Measurements from ENCODE around the gene LBHD2.
"Not testable (repeated sequence)": the region's sequence is repeated elsewhere in the genome, so short reads cannot be mapped to it uniquely, and the experiment has no call there.

The LBHD2 gene

DNA sequence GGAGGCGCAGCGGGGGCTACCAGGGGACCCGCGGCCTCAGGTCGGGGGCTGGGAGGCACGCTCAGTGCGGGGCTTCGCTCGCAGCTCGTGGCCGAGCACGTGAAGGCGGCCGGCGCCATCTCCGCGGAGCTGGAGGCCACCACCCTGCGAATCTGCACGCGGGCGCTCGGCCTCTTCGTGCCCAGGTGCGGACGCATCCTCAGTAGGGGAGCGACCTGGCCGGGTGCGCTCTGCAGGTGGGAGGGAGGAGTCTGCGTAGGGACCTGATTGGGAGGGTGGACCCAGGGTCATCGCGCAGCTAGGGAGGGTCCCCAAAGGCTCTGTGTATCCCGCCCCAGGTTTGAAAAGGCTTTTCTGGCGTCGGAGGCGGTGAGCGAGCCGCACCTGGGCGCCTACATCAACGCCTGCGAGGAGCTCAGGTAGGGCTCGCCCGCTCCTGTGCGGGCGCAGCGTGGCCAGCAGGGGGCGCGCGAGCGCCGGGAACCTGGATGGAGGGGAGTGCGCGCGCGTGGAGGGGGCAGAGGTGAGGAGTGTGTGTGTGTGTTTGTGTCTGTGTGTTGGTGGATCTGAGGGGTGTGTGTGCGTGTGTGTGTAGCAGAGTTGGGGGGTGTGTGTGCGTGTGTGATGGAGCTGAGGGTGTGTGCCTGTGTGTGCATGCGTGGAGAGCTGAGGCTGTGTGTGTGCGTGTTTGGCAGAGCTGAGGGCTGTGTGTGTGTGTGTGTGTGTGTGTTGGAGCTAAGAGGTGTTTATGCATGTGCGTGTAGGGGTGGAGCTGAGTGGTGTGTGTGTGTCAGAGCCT is 20.8 kb downstream of the LBHD2 start:
- peak; percentile 83 for DNase-seq

- no peak for DNase-seq
Measured at GRCh38 chr14:103105580-103106150, 21.7 kb downstream of the LBHD2 start.

DNA sequence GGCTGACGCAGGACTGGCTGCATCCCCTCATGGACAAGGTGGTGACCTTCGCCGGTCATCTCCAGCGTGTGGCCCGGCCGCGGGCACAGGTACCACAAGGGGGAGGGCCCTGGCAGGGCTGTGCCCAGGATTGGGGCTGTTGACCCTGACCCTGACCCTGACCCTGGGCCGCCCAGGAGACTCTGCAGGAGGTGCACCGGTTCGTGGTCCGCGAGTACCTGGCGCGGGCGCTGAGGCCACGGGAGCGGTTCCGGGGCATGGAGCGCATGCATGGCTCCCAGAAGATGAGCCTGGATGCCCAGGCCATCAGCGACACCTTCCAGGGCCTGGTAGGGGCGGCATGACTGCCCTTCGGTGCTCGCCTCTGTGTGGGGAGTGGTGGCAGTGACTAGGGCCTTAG is 23.4 kb downstream of the LBHD2 start:
- no peak for DNase-seq

DNA sequence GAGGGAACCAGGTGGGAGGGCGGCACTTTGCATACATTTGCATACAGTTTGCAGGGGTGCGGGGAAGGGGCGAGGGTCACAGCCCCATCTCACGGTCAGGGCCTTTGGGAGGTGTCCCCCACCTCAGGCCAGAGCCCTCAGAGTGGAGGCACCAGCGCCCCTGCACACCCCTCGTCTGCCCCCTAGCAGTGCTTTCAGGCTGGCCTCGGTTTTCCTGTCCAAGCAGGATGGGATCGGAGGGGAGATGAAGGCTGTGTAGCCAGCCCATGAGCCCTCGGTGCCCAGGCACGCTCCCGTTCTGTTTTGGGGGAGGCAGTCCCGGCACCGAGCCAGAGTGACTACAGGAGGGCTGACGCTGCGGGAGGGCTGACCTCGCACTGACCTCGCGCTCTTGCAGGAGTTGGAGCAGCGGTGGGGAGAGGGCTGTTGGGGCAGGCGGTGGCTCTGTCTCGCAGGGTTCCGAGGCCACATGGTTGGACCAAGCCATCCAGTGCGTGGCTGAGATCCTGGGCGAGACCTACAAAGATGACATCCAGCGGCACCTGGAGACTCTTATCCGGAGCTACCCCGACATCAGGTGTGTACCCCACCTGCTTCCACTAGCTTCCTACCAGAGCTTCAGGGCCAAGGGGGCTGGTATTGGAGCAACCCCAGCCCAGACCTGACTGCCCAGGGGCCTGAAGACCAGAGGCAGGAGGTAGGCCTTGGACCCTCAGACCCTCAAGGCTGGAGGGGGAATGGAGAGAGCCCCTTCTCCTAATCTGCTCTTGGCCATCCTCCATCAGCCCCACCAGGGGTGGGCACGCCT is 24.1 kb downstream of the LBHD2 start:
- DNase-seq: peak; percentile 42

DNA sequence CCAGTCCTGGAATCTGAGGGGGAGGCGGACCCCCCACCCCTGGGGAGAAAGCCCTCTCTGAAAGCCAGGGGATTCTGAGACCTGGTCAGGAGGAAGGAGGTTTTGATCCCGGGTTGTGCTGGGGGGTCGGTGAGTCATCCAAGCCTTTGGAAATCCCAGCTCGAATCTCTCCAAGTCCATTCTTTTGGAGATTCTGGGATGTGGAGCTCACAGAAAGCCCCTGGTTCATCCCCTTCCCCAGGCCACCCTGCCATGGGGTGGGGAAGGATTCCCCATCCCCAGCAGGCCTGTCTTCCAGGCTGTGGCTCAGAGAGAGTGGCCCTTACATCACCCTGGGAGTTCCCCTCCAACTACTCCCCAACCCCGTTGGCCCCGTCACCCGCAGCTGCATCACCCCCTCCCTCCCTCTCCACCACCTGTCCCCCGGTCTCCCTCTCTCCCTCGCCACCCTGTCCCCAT is 24.8 kb downstream of the LBHD2 start:
- no peak for DNase-seq

DNA sequence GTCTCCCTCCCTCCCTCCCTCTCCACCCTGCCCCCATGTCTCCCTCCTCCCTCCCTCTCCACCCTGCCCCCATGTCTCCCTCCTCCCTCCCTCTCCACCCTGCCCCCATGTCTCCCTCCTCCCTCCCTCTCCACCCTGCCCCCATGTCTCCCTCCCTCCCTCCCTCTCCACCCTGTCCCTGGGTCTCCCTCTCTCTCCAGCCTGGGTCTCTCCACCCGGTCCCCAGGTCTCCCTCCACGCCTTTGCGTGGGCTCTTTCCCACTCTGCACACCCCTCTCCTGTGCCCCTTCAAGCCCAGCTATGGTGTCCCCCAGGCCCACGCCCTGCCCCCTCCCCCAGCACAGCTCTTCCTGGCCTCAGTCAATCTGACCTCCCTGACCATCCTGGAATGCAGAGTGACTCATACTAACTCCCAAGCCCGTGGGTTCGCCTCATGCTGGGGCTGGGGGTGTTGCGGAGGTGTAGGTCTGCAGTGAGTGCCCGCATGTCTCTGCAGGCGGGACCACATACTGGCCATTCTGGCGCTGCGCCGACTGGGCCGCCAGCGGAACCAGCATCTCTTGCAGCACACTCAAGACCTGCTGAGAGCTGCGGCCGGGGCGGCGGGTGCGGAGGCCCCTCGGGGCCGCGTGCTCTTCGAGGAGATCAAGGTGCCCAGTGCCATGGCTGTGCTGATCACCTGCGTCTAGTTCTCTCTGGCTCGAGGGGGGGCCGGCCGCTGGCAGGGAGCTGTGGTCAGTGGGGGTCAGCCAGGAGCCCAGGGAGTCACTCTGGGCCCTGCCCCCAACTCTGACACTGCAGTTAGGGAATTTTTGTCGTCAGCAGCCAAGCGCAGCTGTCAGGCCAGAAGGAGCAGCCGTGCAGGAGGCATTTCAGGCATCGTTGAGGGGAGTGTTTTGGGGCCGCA is 25.8 kb downstream of the LBHD2 start:
- DNase-seq: peak; percentile 76

- no peak for DNase-seq
Measured at GRCh38 chr14:103110681-103111231, 26.7 kb downstream of the LBHD2 start.

- no peak for DNase-seq
Measured at GRCh38 chr14:103111232-103111868, 27.3 kb downstream of the LBHD2 start.

- no peak for DNase-seq
Measured at GRCh38 chr14:103112400-103113243, 28.6 kb downstream of the LBHD2 start.

DNA sequence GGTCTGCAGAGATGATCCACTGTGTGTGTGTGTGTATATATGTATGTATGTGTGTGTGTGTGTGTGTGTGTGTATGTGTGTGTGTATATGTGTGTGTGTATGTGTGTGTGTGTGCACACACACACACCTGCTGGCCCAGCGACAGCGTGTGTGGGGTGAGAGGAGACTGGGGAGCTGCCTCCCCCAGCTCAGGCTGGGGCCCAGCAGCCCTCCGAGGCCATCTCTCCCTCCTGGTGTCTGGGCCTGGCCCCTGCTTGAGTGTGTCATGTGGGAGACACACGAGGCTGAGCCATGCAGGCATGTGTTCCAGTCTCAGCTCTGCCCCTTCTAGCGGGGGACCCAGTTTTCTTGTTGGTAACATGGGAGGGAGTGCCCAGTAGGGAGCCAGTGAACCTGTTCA is 29.3 kb downstream of the LBHD2 start:
- DNase-seq: no peak

DNA sequence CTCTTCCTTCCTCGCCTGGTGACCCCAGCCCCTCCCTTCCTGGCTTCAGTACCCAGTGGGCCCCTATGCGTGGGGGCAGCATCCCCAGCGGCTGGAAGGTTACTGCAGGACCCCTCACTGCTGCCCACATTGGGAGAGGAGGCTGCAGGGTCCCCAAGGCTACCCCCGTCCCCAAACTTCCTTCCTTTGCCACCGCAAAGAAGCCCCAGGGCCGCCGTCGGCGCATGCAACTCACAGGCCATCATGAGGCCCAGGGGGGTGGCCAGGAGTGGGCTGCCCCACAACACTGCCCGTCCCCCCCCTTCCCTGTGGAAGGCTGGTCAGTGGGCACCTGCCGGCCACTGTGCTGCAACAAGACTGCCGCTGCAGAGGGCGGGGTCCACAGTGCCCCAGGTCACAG is 29.8 kb downstream of the LBHD2 start:
- no peak for DNase-seq

DNA sequence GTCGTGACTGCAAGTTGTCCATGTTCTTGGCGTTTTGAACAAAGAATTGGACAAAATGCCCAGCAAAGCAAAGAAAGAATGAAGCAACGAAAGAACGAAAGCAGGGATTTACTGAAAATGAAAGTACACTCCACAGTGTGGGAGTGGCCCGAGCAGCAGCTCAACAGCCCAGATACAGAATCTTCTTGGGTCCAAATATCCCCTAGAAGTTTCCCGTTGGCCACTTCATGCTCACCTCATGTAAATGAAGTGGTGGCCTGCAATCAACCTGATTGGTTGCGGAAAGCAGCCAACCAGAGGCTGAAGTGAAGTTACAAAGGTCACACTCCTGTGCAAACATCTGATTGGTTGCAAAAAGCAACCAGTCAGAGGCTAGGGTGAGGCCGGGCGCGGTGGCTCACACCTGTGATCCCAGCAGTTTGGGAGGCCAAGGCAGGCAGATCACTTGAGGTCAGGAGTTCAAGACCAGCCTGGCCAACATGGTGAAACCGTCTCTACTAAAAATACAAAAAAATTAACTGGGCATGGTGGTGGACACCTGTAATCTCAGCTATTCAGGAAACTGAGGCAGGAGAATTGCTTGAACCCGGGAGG is 31.2 kb downstream of the LBHD2 start:
- not testable (repeated sequence) for DNase-seq

DNA sequence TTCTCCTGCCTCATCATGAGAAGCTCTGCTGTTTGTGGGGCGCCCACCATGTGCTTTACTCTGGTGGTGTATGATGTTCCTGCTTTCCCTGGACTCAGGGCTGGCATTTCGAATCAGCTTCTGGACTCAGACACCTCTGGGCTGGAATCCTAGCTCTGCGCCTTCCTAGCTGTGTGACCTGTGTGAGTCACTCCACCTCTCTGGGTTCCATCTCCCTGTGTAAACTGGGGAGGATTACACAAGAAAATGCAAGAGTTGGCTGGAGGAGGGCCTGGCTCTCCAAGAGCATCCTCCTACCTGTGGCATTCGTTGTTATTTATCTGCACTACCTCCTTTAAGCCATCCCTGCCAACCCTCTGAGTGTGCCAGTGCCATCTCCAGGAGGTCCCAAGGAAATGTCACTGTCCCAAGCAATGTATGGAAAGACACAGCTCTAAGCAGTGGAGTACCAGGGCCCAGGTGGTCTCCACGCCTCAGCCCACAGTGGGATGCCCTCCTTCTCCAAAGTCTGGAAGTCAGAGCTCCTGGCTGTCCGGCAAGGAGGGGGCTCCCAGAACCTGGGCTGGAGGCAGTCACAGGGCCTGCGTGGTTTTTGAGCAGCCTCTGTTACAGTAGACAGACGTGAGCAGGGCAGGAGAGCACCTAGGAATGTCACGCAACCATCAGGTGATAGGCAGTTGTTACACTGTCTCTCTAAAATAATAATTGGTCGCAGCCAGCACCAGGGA is 32.0 kb downstream of the LBHD2 start:
- no peak for DNase-seq

- DNase-seq: no peak
Measured at GRCh38 chr14:103116636-103117035, 32.6 kb downstream of the LBHD2 start.

DNA sequence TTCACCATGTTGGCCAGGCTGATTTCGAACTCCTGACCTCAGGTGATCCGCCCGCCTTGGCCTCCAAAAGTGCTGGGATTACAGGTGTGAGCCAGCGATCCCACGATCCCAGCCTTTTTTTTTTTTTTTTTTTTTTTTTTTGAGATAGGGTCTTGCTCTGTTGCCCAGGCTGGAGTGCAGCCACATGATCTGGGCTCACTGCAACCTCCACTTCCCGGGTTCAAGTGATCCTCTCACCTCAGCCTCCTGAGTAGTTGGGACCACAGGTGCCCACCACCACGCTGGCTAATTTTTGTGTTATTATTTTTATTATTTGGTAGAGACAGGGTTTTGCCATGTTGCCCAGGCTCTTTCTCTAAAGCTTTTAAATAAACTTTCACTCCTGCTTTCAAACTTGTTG is 33.5 kb downstream of the LBHD2 start:
- DNase-seq: not testable (repeated sequence)

- peak; percentile 56 for DNase-seq
Measured at GRCh38 chr14:103118018-103118662, 34.1 kb downstream of the LBHD2 start.

- DNase-seq: no peak
Measured at GRCh38 chr14:103118663-103119404, 34.8 kb downstream of the LBHD2 start.

- not testable (repeated sequence) for DNase-seq
Measured at GRCh38 chr14:103119527-103119926, 35.5 kb downstream of the LBHD2 start.

Data from eye (tissue), 1 donor.